KMS-11 (cell line): ENCODE results near the gene KANSL1.

Source experiments
- H2AFZ ChIP-seq: fragments of 200-600 bp; sonication (generic); 2 replicates; pipeline ENCODE4 v1.6.1; 2016; ENCODE audit warnings: antibody characterized with exemption, mixed run types, low read depth
- H3K27ac ChIP-seq: fragments of 200-600 bp; sonication (generic); 2 replicates; pipeline ENCODE4 v1.6.1; 2016; ENCODE audit warnings: mild to moderate bottlenecking, mixed run types
- H3K27me3 ChIP-seq: fragments of 200-600 bp; sonication (generic); 2 replicates; pipeline ENCODE4 v1.6.1; 2017; ENCODE audit warnings: mild to moderate bottlenecking, low read depth, mixed run types, moderate library complexity; ENCODE audit not compliant: insufficient read depth
- H3K36me3 ChIP-seq: fragments of 200-600 bp; sonication (generic); 2 replicates; pipeline ENCODE4 v1.6.1; 2017; ENCODE audit warnings: mild to moderate bottlenecking, mixed run types; ENCODE audit not compliant: insufficient read depth
- H3K4me1 ChIP-seq: fragments of 200-600 bp; sonication (generic); 2 replicates; pipeline ENCODE4 v1.6.1; 2016; ENCODE audit warnings: mild to moderate bottlenecking, low read depth, mixed run types; ENCODE audit not compliant: poor library complexity, severe bottlenecking
- H3K4me2 ChIP-seq: fragments of 200-600 bp; sonication (generic); 2 replicates; pipeline ENCODE4 v1.7.0; 2016; ENCODE audit warnings: mild to moderate bottlenecking, mixed run types
- H3K4me3 ChIP-seq: fragments of 200-600 bp; sonication (generic); IDR thresholded peaks from 2 replicates; pipeline ENCODE4 v1.6.1; 2017; ENCODE audit warnings: low read depth, low read length, mixed read lengths; ENCODE audit not compliant: insufficient read depth
- H3K79me2 ChIP-seq: fragments of 200-600 bp; sonication (generic); 2 replicates; pipeline ENCODE4 v1.6.1; 2016; ENCODE audit warnings: low read depth, mixed run types; ENCODE audit not compliant: insufficient read depth
- H3K9ac ChIP-seq: fragments of 200-600 bp; sonication (generic); 2 replicates; pipeline ENCODE4 v1.6.1; 2016; ENCODE audit warnings: mild to moderate bottlenecking, mixed run types
- H4K20me1 ChIP-seq: fragments of 200-600 bp; sonication (generic); 2 replicates; pipeline ENCODE4 v1.6.1; 2016; ENCODE audit warnings: mild to moderate bottlenecking, mixed run types; ENCODE audit not compliant: insufficient read depth
- CTCF ChIP-seq: fragments of 200-600 bp; sonication (generic); conservative IDR thresholded peaks from 2 replicates; pipeline ENCODE4 v1.6.1; 2017; ENCODE audit warnings: low read depth, mild to moderate bottlenecking, antibody characterized with exemption, low read length, moderate library complexity, mixed read lengths

Gene KANSL1

GRCh38 chr17:46036491-46036890 lies 156.7 kb downstream of the KANSL1 start:
- Histone ChIP-seq H3K9ac (no peak overlapping the region), H2AFZ (no peak overlapping the region), H3K4me2 (peak overlapping the region; percentile 30; the same call in 1 of the 2 replicates), H3K4me3 (no peak overlapping the region), H4K20me1 (no peaks in the 10 kb centered on the region), H3K79me2 (no peaks in the 10 kb centered on the region), H3K4me1 (peaks cover 58% of the 10 kb centered on the region), H3K27ac (peak overlapping the region; percentile 62; the same call in 1 of the 2 replicates), H3K36me3 (no peaks in the 10 kb centered on the region), H3K27me3 (no peaks in the 10 kb centered on the region)
- no peak for TF ChIP-seq CTCF

GRCh38 chr17:46035112-46035818 lies 158.0 kb downstream of the KANSL1 start:
- Histone ChIP-seq H3K4me3 (no peak overlapping the region), H3K79me2 (no peaks in the 10 kb centered on the region), H3K9ac (no peak overlapping the region; the same call in 1 of the 2 replicates), H3K36me3 (no peaks in the 10 kb centered on the region), H2AFZ (no peak overlapping the region), H3K27ac (peak overlapping the region; percentile 62), H3K4me1 (peaks cover 50% of the 10 kb centered on the region), H3K27me3 (no peaks in the 10 kb centered on the region), H3K4me2 (peak overlapping the region; percentile 30), H4K20me1 (no peaks in the 10 kb centered on the region)
- no peak for TF ChIP-seq CTCF

- no peaks in the 10 kb centered on the region for H3K36me3 ChIP-seq
- H3K27ac ChIP-seq, result no peak overlapping the region
- no peak overlapping the region for H3K9ac ChIP-seq
- H3K4me3 ChIP-seq, result no peak overlapping the region
- no peaks in the 10 kb centered on the region for H4K20me1 ChIP-seq
- H3K27me3 ChIP-seq, result no peaks in the 10 kb centered on the region
- H2AFZ ChIP-seq, result no peak overlapping the region
- peaks cover 61% of the 10 kb centered on the region for H3K4me1 ChIP-seq
- no peak for TF ChIP-seq CTCF
- H3K79me2 ChIP-seq, result no peaks in the 10 kb centered on the region
- no peak overlapping the region for H3K4me2 ChIP-seq
Observed at GRCh38 chr17:46033392-46033791, 159.8 kb downstream of the KANSL1 start.

- no peak overlapping the region for H2AFZ ChIP-seq
- TF ChIP-seq CTCF, result no peak
- no peak overlapping the region for H3K9ac ChIP-seq
- H3K4me3 ChIP-seq, result no peak overlapping the region
- no peaks in the 10 kb centered on the region for H3K27me3 ChIP-seq
- H3K27ac ChIP-seq, result no peak overlapping the region
- no peaks in the 10 kb centered on the region for H4K20me1 ChIP-seq
- H3K4me1 ChIP-seq, result peaks cover 61% of the 10 kb centered on the region
- H3K36me3 ChIP-seq, result no peaks in the 10 kb centered on the region
- H3K4me2 ChIP-seq, result no peak overlapping the region
- no peaks in the 10 kb centered on the region for H3K79me2 ChIP-seq
Observed at GRCh38 chr17:46032909-46033308, 160.3 kb downstream of the KANSL1 start.
